AML-193 (cell line): ENCODE results near the gene KDM4C.

Experiments used
- DNase-seq, 2 experiments: peaks; one replicate each; lab custom pipeline; 2025; lab: John Stamatoyannopoulos, UW

Gene KDM4C

DNA sequence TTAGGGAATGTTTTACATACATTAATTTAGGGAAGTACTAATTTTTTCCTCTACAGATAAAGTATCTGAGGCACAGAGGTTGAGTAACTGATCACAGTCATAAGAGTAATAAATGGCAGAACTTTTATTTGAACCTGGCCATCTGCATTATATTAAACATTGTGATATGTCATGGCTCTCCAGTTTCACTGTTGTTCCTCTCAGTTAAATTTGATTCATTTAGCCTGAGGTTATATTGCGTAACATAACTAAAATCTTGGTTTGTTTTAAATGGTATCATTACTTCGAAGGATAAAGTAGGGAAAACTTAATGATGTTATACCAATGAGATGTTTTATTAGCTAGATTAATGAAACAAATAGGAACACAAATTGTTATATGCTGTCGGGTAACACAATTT, 284.4 kb downstream of the KDM4C start:
- no peak for DNase-seq

DNA sequence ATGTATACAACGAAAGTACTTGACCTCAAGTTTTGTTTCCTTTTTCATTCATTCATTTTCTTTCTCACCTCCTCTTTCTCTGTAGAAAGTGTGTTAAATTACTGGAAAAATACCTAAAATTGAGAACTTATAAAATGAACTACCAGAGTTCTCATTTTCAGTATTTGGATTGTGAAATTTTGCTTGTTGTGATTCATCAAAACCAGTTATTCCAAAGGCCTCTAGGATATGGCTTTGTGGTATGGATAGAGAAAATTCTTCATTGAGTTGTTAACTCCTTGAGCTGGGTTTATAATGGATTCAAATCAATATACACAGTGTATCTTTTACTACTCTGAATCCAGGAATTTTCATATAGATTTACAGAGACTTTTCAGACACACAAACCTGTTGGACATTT, 287.6 kb downstream of the KDM4C start:
- no peak for DNase-seq

DNA sequence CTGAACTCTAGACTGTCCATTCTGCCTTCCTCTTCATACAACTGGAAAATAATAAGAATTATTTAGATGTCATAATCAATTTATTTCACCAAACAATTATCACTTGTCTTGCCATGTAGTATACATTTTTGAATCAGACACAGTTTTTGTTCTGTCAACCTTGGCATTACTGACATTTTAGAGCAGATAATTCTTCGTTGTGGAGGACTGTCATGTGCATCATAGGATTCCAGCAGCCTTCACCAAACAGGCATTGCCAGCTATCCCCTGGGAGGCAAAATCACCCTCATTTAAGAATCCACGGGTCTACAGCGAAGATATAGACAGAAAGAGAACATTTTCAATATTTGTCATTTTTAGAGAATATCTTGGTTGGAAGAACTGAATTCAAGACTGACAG, 293.9 kb downstream of the KDM4C start:
- DNase-seq, result no peak

DNA sequence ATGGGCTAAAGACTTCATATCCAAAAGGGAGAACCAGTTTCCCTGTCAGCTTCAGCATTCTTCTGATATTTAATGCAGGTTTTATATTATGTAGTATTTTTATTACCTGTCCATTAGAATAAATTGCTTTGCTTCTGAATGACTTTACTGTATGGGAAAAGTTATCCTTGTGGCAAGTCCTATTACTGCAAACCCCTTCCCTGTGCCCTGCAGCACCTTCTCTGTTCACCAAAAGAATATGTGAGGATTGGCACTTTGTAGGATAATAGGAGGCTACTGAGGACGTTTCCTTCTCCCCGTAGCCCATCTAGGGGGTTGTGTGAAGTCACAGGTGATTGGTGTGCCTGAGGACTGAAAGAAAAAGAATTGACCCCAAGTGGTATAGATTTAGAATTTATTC, 296.1 kb downstream of the KDM4C start:
- DNase-seq, result no peak

DNA sequence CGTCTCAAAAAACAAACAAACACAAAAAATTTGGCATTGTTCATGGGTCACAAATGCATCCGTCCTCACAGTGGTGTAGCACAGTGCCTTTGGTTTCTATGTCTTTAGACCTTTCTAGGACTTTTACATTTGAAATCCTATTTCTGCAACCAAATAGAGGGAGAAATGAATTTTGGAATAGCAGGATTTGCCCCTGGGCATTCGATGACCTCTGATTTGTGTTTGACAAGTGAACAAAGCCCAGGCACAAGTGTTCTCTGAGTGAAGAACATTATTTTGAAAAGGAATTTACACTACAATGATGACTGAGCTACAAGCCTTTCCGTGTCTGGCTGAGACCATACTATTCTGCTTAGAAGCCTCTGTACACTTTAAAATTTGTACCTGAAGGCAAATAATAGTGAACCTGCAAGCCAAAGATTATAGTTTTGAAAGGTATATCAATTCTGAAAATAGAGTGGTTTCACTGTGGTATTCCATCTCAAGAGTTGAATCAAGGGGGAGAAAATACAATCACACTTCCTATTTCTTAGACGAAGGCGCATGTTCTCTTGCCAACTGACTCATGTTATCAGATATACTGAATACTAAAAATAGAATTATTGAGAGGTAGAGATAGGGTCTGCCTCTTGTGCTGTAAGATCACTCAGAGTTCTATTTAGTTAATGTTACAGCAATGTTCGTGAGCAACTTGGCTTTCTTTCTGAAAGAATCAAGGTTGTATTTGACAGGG, 297.6 kb downstream of the KDM4C start:
- no peak for DNase-seq

DNA sequence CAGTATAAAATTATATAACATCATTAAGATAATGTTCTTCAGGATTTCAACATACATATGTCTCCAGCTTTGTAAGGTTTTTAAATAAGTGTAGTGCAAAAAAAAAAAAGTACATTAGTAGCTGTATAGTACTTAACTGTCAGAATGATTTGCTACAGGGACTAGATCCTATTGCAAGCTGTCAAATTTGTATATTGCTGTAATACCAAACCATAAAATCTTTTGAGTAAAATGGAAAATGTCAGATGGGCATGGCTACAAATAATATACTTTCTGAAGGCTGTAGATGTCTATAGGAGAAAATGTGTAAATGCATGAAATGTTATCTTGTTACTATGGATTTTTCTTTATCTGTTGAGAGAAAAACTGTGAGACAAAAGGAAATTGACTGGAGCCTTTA, 298.5 kb downstream of the KDM4C start:
- DNase-seq, result no peak

DNA sequence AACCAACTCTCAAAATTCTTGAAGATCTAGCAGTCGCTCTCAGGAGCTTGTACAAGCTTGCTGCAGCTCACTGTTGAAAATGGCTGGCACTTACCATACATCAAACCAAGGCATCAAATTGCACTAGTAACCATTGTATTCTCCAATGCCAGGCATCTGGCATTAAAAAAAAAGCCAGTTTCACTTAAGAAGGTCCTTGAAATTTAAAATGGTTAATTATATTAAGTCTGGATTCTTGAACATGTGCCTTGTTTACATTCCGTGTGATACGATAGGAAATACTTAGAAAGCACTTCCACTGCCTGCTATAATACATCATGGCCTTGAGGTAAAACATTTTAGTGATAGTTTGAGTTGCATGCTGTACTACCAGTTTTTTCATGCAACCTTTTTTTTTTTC, 300.7 kb downstream of the KDM4C start:
- no peak for DNase-seq

DNA sequence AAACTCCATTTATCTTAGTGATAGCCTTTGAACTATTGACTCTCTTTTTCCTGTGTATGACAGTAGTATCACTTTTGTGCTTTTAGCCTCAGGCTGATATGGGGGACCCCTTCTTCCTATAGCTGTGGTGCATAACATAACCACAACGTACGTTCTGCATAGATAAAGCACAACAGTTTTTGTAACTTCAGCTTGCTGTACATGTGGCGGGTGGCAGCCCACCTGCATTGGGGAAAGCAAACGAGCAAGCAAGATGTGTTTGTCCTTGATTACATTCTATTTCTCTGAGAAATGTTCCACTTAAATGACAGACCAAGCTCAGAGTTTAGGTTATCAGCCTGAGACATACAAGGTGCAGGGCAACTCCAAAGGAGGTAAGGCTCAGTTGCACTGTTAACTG, 309.4 kb downstream of the KDM4C start:
- DNase-seq, result no peak

DNA sequence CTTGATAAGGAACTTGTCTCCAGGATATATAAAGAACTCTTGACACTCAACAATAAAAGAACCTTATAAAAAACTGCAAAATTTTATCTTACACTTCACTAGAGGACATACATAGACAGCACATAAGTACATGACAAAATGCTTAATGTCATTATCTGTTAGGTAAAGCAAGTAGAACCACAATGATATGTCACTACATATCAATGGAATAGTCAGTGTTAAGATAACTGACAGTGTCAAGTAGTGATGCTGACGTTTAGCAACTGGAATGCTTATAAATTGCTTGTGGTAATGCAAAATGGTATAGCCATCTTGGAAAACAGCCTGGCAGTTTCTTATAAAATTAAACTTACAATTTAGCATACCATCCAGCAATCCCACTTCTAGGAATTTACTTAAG, 314.1 kb downstream of the KDM4C start:
- no peak for DNase-seq

DNA sequence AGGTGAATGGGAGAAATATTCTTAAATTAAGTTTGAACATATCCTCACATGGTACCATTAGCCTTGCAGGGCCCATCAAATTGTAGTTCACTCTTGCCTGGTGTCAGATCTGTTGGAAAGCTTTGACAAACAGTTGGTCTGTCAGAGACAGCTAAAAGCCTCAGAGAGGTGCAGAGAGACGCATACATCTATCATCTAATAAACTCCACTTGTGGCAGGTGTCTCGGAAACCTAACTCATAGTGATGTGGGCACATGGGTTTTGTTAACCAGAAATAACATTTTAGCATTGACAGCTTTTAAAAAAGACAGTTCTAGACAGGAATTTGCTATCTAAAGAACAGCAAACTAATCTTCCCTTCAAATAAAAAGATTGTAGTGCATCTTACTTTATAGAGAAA, 315.9 kb downstream of the KDM4C start:
- DNase-seq, result no peak

DNA sequence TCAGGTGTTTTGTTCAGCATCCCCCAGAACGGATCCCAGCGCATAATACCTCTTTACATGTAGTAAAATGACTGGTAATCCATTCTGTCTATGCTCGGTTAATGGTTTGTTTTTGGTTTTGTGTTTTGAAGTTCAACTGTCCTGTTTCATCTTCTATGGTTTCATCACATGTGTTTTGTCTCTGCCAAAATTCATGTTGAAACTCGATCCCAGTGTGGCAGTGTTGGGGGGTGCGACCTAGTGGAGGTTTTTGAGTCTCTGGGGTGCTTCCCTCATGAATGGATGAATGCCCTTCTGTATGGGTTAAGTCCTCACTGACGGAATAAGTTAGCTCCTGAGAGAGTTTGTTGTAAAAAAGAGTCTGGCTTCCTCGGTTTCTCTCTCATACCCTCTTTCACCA, 317.4 kb downstream of the KDM4C start:
- no peak for DNase-seq

DNA sequence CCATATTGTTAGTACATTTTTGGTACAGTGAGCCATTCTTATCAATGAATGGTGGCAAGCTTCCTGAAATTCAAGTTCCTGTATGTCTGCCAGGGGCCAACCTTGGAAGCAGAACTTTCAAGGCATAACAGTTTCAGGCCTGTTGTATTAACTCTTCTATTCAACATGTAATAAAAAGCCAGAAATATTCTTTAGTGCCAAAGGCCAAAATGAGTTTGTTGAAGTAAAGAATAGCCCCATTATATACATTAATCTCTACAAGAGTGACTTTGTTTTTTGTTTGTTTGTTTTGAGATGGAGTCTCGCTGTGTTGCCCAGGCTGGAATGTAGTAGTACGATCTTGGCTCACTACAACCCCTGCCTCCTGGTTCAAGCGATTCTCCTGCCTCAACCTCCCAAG, 321.3 kb downstream of the KDM4C start:
- DNase-seq, result no peak

DNA sequence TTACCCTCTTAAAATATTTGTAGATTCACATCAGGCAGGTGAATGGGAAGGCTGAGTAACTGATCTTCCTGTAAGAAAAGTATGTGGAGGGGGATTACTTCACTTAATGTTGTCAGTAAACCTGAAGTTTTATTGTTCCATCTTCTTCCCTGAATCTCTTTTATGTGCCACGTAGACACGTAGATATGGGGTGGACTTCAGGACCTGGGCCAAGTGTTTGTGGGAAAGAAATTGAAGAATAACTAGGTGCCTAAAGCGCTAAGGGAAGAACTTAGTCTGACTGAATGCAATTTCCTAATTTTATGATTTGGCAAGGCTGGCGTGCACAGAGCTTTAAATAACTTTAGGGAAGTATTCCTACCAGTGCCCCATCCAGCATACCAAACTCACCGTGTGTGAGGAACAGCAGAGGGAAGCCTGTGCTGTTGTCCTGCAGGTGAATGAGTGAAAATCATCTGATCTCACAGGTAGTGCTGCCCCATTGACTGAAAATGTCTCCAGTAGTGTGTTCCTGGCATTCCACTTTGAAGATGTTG, 323.4 kb downstream of the KDM4C start:
- peak; percentile 27 to 33 for DNase-seq

DNA sequence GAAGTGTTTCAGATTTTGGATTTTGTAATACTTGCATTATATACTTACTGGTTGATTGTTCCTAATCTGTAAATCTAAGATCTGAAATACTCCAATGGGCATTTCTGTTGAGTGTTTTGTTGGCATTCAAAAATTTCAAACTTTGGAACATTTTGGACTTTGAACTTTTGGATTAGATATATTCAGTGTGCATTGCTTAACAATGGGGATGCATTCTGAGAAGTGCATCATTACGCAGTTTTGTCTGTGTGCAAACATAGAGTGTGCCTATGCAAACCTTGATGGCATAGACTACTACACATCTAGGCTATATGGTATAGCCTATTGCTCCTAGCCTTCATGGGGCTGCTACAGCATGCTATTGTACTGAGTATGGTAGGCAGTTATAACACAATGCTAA, 325.4 kb downstream of the KDM4C start:
- DNase-seq, result no peak

DNA sequence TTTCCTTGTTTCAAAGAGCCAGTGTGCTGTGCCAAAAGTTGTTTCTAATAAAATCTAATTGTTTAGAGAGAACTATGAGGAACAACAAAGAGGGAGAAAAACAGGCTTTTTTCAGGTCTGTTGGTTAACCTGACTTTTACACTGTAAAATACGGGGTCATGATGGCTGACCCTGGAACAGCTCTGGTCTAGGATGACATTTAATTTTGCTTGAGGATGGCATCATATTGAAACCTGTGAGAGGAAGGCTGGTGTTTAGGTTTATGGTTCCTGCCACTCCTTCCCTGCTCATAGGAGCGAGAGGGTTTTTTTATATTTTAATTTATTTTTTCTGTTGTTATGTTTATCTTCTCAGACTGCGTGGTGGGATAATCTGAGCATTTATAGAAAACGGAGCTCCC, 327.6 kb downstream of the KDM4C start:
- no peak for DNase-seq

DNA sequence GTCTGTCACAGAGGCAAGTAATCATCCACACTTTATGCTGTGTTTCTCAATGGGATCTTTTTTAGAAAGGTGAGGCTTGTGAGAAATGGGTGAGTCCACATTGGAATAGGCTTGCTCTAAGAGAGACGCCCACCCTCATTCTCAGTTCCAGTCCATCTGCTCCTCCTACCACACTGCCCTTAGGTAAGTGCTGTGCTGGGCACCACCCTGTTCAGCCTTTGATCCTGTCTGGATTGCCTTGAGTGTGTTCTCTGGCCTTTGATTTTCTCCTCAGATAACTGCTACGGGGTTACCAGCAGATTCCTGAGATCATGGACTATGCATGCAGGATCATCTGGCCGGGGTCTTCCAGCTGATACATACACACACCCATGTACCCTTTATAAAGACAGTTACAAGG, 328.6 kb downstream of the KDM4C start:
- no peak for DNase-seq

DNA sequence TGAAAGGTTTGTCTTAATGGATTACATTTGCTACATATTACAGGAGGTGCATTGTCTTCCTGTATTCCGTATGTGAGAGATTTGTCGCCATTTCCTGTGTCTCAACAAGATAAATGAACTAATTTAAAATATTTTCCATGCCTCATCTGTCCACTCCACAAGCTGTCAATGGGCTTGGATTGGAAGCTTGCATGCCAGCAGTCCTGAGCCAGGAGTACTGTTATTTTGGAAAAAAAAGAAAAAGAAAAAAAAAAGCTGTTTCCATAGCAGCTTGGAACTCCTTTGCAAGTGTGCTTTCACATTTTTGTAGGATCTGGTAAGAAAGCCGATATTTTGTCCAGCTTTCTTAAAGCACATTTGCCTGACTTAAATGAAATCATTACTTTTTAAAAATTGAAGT, 330.8 kb downstream of the KDM4C start:
- no peak for DNase-seq

DNA sequence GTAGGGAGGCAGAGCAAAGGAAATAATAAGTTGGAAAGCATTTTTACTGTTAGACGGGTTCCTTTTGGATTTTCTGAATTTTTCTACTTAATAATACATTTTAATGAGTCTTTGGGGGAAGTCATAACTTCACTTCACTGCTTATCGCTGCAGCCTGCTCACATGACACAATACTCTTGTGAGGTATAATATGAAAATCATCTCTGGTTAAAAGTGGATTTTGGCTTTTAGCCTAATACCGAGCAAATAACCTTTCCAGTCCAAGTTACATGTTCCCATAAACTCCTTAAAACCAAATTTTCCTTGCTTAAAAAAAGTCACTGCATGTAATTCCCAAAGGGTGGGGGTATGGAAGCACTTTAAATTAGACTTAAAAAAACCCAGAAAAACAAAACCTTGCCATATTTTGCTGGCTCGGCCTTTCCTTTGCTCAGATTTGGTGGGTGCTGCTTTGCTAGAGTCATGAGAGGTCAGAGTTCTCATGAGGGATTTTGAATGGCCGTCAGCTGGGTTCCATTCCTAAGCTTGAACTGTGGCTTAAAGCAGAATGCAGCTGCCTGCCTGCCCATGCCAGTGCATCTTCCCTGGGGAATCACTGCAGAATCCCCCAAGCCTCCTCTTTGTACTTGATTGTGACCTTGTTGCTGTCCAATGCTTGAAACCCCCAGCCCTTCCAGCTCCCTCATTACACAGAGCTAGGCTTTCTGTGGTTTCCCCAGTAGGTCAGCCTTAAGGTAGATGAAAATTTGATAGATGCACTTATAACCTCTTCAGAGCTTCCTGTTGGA, 331.8 kb downstream of the KDM4C start:
- DNase-seq, result no peak

DNA sequence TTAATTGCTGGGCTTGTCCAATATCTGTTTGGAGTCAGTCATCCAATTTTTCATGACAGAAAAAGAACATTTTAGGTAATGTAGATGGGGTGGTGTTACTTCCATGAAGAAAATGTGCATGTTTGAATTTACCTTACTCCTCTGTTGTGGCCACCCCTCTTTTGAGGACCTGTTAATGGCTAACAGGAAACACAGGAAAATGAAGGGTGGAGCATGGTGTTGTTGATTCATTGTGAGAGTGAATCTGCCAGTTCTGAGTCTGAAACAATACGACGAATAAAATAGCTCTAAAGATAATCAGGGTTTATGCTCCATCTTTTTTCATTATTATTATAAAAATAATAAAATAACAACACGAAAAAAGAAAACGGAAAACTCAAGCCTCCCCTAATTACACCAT, 335.3 kb downstream of the KDM4C start:
- DNase-seq, result no peak

DNA sequence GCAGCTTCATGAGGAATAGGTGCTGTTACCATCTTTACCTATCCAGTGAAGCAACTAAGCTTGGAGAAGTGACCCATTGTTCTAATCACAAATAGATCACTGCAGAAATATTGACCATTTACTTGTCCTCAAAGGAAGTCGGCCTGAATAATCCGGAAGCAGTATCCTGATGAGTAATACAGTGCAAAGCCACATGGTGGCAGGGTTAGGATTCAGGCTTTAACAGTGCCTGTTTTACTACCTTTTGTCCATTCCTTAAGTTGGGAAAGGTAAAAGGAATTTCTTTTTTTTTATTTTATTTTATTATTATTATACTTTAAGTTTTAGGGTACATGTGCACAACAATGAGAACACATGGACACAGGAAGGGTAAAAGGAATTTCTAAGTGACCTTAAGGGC, 336.3 kb downstream of the KDM4C start:
- DNase-seq, result no peak

DNA sequence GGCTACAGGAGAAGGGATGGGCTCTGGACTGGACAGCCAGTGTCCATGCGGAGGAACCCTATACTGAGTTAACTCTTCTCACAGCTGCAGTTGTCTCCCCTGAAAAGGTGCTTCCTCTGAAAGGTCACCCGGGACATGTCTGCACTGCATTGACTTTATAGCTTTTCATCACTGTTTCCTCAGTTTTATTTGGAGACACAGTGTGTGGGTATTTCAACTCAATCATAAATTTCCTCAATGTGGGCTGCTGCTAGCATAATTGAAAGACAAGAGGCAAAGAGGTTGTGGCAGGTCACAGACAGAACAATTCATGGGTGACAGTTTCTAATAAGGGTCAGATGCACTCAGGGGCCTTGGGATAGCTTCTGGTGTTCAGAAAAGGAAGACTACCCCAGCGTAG, 336.8 kb downstream of the KDM4C start:
- DNase-seq, result no peak

DNA sequence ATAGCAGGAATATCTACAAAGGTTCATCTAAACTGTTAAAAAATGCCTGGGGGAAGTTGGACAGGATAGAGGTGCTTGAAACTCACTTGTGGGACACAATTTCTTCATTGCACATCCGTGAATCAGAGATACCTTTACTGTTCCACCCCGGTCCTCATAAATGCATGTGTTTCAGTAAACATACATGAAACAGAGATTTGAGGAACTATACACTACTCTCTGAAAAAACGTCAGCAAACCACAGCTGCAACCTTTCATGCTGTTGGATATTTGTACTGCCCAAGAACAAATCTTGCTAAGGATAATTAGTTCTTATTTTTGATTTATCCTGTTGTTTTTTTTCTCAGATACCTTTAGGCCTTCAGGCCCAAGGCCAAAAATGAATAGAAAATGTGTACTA, 337.3 kb downstream of the KDM4C start:
- DNase-seq, result no peak

DNA sequence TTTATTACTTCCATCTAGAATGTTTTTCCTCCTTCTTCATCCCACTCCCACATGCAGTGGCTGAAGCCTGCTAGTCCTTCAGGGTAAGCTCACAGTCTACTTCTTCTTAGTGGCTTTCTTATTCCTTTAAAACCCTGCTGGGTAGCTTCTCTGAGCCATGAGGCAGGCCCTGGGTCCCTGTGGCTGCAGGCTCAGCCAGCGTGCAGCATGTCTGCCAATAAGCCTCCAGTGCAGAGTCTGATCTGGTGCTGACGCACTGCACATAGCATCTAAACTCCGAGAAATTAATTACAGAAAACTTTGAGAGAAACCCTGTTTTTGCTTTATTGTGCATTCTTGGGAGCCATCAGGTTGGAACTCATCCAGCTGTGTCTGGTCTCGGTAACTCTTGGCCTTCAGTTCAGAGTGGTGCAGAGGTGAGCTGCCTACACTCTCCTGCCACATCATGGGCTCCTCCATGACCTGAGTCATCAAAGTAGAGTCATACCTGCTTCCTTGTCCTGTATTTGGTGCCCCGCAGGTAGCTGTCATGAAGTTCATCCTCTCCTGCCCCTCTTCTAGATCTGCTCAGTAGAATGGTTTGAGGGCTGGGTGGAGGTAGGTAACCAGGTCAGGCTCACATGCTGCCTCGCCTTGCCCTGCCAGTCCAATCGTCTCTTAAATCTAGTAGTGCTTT, 339.4 kb downstream of the KDM4C start:
- no peak for DNase-seq
